ENCODE results near the gene SORL1-AS1.

SORL1-AS1 gene

GRCh38 chr11:121461843-121462242, 9.1 kb upstream of the SORL1-AS1 start:
- Histone ChIP-seq H3K27me3 (ENCODE audit: insufficient read depth, low read length) (no peaks in the 10 kb centered on the region), H3K9me3 (ENCODE audit: control insufficient read depth, low read depth, low read length) (no peaks in the 10 kb centered on the region), H3K18ac (ENCODE audit: insufficient read length, low read depth, low read length) (no peak overlapping the region), H4K20me1 (ENCODE audit: control insufficient read depth, insufficient read depth, insufficient read length) (no peaks in the 10 kb centered on the region), H4K5ac (ENCODE audit: insufficient read length, low read depth, low read length) (no peak overlapping the region), H2BK20ac (ENCODE audit: low read depth, low read length, poor library complexity, severe bottlenecking) (no peak overlapping the region), H2BK15ac (ENCODE audit: low read depth, low read length) (no peak overlapping the region), H3K23me2 (ENCODE audit: insufficient read length, low read depth, low read length, poor library complexity, severe bottlenecking) (no peaks in the 10 kb centered on the region), H4K8ac (replicated peaks; ENCODE audit: insufficient read length, low read depth, low read length) (no peak overlapping the region), H3K27ac (ENCODE audit: insufficient read length, low read depth, low read length) (no peak overlapping the region), H2AK5ac (ENCODE audit: insufficient read length, low read length) (no peak overlapping the region), H3K23ac (ENCODE audit: insufficient read length, low read depth, low read length) (no peak overlapping the region), H3K4me2 (ENCODE audit: insufficient read depth, insufficient read length, low read length) (no peak overlapping the region), H3K56ac (ENCODE audit: insufficient read length, low read depth, low read length) (no peak overlapping the region), H3K4ac (ENCODE audit: low read depth, low read length) (no peak overlapping the region), H3T11ph (ENCODE audit: low read length) (no peak overlapping the region), H4K91ac (ENCODE audit: insufficient read length, low read depth, low read length) (no peak overlapping the region), H2BK120ac (ENCODE audit: low read depth, low read length, poor library complexity, severe bottlenecking) (no peak overlapping the region), H3K14ac (ENCODE audit: insufficient read depth, low read length) (no peak overlapping the region), H3K79me2 (ENCODE audit: insufficient read depth, low read length) (peaks cover 20% of the 10 kb centered on the region; the same call in 1 of the 2 replicates), H3K79me1 (ENCODE audit: insufficient read depth, low read depth, low read length, poor library complexity, severe bottlenecking) (peaks cover 4% of the 10 kb centered on the region), H2BK12ac (ENCODE audit: insufficient read length, low read depth, low read length) (no peak overlapping the region), H3K4me1 (ENCODE audit: insufficient read depth, low read length) (peaks cover 34% of the 10 kb centered on the region; the same call in 1 of the 2 replicates), H2AFZ (ENCODE audit: low read length) (no peak overlapping the region), H2BK5ac (ENCODE audit: insufficient read length, low read length) (no peak overlapping the region), H3K9ac (ENCODE audit: extremely low read depth, insufficient read length, low read length) (no peak overlapping the region)
- Mint-ChIP-seq H3K4me1 (peaks cover 87 to 90% of the 10 kb centered on the region in 2 experiments), H3K9me3 (no peaks in the 10 kb centered on the region), H3K27ac (peak overlapping the region in 1 of 3 experiments; percentile 42; a peak in 2 of 7 replicates), H3K27me3 (ENCODE audit: low read depth) (no peaks in the 10 kb centered on the region), H3K4me3 (no peak overlapping the region), H3K36me3 (ENCODE audit: insufficient read depth in 1 of 3, low read depth in 3 of 3) (peaks cover 5 to 6% (median 6%) of the 10 kb centered on the region in 3 experiments)
- TF ChIP-seq, protein P1, sequence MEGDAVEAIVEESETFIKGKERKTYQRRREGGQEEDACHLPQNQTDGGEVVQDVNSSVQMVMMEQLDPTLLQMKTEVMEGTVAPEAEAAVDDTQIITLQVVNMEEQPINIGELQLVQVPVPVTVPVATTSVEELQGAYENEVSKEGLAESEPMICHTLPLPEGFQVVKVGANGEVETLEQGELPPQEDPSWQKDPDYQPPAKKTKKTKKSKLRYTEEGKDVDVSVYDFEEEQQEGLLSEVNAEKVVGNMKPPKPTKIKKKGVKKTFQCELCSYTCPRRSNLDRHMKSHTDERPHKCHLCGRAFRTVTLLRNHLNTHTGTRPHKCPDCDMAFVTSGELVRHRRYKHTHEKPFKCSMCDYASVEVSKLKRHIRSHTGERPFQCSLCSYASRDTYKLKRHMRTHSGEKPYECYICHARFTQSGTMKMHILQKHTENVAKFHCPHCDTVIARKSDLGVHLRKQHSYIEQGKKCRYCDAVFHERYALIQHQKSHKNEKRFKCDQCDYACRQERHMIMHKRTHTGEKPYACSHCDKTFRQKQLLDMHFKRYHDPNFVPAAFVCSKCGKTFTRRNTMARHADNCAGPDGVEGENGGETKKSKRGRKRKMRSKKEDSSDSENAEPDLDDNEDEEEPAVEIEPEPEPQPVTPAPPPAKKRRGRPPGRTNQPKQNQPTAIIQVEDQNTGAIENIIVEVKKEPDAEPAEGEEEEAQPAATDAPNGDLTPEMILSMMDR (conservative IDR thresholded peaks at IDR 0.05): no peak
- 100% methylated on average over 3 of the region's 7 CpGs for WGBS (ENCODE audit: extremely low coverage, insufficient read length, low lambda C conversion rate)
- no peak for DNase-seq
